Measurements from ENCODE around the gene STT3B. TPM values are rescaled to one million over a fixed set of nuclear protein-coding genes. Genes with fewer than 3 reads are reported as not detected.
A peak's percentile ranks its signal among the peaks of the same experiment; 100 is the strongest.

STT3B gene
- total and polyA plus RNA-seq, 2 of the 13 experiments (the other 11 are each of a cell fraction or from before 2014, with no cell fraction given): 85.0 to 205 TPM

DNA sequence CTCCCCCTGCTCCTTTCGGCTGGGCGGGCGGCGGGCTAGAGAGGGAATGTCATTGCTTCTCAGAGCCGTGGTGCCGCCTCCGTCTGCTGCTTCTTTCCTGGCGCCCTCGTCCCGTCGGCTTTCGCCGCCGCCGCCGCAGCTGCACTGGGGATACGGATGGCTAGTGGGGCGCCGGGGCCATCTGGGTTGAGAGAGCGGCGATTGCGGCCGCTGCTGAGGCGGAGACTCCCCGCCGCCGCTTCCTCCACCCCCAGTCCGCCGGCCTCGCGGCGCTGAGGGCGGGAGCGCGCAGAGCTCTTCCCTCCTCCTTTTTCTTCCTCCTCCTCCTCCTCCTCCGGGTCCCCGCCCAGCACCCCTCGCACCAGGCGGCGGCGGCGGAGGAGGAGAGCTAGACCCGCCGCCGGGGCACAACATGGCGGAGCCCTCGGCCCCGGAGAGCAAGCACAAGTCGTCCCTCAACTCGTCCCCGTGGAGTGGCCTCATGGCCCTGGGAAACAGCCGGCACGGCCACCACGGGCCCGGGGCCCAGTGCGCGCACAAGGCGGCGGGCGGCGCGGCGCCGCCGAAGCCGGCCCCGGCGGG, at the start of gene STT3B (continued):
- TF ChIP-seq, protein P1, sequence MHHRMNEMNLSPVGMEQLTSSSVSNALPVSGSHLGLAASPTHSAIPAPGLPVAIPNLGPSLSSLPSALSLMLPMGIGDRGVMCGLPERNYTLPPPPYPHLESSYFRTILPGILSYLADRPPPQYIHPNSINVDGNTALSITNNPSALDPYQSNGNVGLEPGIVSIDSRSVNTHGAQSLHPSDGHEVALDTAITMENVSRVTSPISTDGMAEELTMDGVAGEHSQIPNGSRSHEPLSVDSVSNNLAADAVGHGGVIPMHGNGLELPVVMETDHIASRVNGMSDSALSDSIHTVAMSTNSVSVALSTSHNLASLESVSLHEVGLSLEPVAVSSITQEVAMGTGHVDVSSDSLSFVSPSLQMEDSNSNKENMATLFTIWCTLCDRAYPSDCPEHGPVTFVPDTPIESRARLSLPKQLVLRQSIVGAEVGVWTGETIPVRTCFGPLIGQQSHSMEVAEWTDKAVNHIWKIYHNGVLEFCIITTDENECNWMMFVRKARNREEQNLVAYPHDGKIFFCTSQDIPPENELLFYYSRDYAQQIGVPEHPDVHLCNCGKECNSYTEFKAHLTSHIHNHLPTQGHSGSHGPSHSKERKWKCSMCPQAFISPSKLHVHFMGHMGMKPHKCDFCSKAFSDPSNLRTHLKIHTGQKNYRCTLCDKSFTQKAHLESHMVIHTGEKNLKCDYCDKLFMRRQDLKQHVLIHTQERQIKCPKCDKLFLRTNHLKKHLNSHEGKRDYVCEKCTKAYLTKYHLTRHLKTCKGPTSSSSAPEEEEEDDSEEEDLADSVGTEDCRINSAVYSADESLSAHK (CRISPR knock-in tag; IDR thresholded peaks at IDR 0.05; ENCODE audit: borderline replicate concordance): no peak
- no peak for TF ChIP-seq CBFB (CRISPR knock-in tag; IDR thresholded peaks at IDR 0.05)
- TF ChIP-seq, protein P2, sequence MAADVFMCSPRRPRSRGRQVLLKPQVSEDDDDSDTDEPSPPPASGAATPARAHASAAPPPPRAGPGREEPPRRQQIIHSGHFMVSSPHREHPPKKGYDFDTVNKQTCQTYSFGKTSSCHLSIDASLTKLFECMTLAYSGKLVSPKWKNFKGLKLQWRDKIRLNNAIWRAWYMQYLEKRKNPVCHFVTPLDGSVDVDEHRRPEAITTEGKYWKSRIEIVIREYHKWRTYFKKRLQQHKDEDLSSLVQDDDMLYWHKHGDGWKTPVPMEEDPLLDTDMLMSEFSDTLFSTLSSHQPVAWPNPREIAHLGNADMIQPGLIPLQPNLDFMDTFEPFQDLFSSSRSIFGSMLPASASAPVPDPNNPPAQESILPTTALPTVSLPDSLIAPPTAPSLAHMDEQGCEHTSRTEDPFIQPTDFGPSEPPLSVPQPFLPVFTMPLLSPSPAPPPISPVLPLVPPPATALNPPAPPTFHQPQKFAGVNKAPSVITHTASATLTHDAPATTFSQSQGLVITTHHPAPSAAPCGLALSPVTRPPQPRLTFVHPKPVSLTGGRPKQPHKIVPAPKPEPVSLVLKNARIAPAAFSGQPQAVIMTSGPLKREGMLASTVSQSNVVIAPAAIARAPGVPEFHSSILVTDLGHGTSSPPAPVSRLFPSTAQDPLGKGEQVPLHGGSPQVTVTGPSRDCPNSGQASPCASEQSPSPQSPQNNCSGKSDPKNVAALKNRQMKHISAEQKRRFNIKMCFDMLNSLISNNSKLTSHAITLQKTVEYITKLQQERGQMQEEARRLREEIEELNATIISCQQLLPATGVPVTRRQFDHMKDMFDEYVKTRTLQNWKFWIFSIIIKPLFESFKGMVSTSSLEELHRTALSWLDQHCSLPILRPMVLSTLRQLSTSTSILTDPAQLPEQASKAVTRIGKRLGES (CRISPR knock-in tag; IDR thresholded peaks at IDR 0.05; ENCODE audit: borderline replicate concordance): no peak
- no peak for TF ChIP-seq BORCS8-MEF2B (CRISPR knock-in tag; IDR thresholded peaks at IDR 0.05)
- no peak; the same call in 1 of the 2 replicates for TF ChIP-seq ZNF350 (CRISPR knock-in tag; IDR thresholded peaks at IDR 0.05; ENCODE audit: borderline replicate concordance, low read depth)
- TF ChIP-seq ZNF136 (CRISPR knock-in tag; IDR thresholded peaks at IDR 0.05; ENCODE audit: low read depth): no peak
- TF ChIP-seq, protein P3, sequence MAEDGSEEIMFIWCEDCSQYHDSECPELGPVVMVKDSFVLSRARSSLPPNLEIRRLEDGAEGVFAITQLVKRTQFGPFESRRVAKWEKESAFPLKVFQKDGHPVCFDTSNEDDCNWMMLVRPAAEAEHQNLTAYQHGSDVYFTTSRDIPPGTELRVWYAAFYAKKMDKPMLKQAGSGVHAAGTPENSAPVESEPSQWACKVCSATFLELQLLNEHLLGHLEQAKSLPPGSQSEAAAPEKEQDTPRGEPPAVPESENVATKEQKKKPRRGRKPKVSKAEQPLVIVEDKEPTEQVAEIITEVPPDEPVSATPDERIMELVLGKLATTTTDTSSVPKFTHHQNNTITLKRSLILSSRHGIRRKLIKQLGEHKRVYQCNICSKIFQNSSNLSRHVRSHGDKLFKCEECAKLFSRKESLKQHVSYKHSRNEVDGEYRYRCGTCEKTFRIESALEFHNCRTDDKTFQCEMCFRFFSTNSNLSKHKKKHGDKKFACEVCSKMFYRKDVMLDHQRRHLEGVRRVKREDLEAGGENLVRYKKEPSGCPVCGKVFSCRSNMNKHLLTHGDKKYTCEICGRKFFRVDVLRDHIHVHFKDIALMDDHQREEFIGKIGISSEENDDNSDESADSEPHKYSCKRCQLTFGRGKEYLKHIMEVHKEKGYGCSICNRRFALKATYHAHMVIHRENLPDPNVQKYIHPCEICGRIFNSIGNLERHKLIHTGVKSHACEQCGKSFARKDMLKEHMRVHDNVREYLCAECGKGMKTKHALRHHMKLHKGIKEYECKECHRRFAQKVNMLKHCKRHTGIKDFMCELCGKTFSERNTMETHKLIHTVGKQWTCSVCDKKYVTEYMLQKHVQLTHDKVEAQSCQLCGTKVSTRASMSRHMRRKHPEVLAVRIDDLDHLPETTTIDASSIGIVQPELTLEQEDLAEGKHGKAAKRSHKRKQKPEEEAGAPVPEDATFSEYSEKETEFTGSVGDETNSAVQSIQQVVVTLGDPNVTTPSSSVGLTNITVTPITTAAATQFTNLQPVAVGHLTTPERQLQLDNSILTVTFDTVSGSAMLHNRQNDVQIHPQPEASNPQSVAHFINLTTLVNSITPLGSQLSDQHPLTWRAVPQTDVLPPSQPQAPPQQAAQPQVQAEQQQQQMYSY (CRISPR knock-in tag; IDR thresholded peaks at IDR 0.05): no peak; the same call in 1 of the 2 replicates
- TF ChIP-seq, protein P4, sequence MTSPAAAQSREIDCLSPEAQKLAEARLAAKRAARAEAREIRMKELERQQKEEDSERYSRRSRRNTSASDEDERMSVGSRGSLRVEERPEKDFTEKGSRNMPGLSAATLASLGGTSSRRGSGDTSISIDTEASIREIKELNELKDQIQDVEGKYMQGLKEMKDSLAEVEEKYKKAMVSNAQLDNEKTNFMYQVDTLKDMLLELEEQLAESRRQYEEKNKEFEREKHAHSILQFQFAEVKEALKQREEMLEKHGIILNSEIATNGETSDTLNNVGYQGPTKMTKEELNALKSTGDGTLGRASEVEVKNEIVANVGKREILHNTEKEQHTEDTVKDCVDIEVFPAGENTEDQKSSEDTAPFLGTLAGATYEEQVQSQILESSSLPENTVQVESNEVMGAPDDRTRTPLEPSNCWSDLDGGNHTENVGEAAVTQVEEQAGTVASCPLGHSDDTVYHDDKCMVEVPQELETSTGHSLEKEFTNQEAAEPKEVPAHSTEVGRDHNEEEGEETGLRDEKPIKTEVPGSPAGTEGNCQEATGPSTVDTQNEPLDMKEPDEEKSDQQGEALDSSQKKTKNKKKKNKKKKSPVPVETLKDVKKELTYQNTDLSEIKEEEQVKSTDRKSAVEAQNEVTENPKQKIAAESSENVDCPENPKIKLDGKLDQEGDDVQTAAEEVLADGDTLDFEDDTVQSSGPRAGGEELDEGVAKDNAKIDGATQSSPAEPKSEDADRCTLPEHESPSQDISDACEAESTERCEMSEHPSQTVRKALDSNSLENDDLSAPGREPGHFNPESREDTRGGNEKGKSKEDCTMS (CRISPR knock-in tag; conservative IDR thresholded peaks at IDR 0.05): no peak
- TF ChIP-seq, protein P5, sequence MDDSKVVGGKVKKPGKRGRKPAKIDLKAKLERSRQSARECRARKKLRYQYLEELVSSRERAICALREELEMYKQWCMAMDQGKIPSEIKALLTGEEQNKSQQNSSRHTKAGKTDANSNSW (CRISPR knock-in tag; IDR thresholded peaks at IDR 0.05; ENCODE audit: borderline replicate concordance): no peak
- no peak for TF ChIP-seq NRL (CRISPR knock-in tag; IDR thresholded peaks at IDR 0.05; ENCODE audit: borderline replicate concordance)
- TF ChIP-seq ARHGAP35 (CRISPR knock-in tag; IDR thresholded peaks at IDR 0.05; ENCODE audit: borderline replicate concordance): 0 out of 2 replicates have a peak, but pooled peaks have one; percentile 12
- no peak; the same call in 1 of the 2 replicates for TF ChIP-seq HMG20A (CRISPR knock-in tag; IDR thresholded peaks at IDR 0.05; ENCODE audit: borderline replicate concordance)
- TF ChIP-seq ZNF83 (CRISPR knock-in tag; IDR thresholded peaks at IDR 0.05; ENCODE audit: borderline replicate concordance): no peak
- TF ChIP-seq SAFB2 (CRISPR knock-in tag; IDR thresholded peaks at IDR 0.05; ENCODE audit: borderline replicate concordance, low read depth): no peak
- no peak for TF ChIP-seq CC2D1A (CRISPR knock-in tag; IDR thresholded peaks at IDR 0.05)
